Activated T-helper 1 cell treated with Interleukin-2 at 50 U/mL for 16 hours (primary cell): ENCODE data around the gene TMEM38B.

Experiments used
- DNase-seq: peaks from one replicate; pipeline ENCODE4 v3.0.0-alpha.2; 2020; ENCODE audit warnings: low read depth

The TMEM38B gene, protein sequence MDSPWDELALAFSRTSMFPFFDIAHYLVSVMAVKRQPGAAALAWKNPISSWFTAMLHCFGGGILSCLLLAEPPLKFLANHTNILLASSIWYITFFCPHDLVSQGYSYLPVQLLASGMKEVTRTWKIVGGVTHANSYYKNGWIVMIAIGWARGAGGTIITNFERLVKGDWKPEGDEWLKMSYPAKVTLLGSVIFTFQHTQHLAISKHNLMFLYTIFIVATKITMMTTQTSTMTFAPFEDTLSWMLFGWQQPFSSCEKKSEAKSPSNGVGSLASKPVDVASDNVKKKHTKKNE

DNA sequence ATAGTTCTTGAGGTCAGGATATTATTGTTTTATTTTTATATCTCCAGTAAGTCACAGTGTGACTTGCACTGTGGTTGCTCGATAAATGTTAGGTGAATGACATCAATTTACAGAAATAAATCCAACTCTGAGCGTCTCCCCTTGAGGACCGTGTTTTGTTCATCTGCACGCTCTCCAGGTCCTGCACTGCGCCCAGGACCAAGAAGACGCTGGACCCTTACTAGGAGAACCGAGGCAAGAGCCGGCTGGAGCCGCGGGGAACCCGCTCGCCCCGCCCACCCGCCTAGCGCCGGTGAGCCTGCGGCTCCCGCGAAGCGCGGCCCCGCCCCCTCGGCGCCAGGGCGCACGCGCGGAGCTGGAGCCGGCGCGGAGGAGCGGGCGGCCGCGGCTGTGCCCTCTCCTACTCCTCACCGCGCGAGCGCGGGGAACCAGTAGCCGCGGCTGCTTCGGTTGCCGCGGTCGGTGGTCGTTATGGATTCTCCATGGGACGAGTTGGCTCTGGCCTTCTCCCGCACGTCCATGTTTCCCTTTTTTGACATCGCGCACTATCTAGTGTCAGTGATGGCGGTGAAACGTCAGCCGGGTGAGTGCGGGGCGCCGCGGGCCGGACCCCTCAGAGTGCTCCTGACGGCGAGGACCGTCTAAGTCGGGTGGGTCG, at the start of gene TMEM38B:
TMEM38B (plus strand) TSS at position 352 of the 658 bp plus-strand sequence; CDS start at position 472, 120 bp downstream.
- DNase-seq: peak; percentile 68

DNA sequence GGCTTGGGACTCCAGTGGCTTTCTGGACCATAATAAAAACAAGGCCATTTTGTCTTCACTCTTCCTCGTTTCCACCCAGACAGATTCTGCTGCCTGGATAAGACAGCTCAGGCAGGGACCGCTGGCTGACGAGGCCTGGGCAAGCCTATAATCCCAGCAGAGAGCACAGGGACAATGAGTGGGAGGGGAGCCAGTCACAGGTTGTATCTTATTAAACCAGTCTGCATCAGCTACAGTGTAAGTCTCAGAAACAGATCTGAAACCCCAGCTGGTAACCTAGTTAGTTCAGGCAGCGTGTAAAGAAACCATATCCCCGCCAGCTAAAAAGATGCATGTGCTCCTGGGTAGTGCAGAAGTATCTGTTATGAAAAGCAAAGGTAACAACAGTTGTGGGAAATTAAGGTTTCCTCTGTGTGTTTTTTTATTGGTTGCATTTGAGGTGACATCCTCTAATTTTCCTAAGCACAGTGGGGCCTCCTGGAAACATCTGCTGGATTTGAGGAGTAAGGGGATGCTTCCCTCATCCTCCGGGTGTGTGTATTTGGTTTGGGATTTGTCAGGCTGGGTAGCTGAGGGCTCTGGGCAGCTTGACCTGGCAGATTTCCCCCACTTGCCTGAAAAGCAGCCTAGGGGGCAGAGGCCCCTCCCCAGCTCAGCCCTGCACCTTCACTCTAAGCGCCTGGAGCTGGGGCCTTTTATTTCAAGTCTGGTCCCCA, 47.3 kb upstream of the TMEM38B start:
- no peak for DNase-seq

DNA sequence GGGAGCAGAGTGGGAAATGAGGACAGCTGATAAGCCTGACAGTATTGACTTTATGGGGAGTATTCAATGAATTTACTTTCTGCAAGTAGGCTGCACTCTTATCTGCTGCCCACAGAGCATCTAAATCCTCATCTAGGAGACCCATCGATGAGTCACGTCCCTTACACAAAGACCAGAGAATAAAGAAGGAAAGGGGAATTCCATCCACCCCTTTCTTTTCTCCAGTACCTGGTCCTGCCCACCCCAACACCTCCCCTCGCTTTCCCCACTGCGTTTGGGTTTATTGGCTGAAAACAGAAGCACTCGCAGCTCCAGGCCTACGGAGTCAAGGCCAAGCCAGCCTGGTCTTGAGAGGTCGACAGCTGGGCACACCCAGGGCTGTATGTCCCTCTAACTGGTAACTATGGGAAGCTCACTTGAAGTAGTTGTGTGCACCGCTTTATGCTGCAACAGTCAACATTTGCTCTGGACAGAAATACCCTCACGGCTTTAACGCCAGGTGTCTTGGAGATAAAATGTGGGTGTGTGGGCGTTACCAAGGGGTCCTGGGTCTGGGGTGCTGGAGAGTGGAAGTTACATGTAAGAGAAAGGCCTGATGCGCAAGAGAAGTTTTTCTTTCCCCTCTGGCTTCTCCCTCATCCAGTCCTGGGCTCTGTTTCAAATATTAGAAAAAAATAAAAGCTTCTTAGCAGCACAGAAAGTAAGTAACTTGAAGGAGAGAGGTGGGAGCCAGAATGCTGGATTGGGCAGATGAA, 46.6 kb upstream of the TMEM38B start:
- no peak for DNase-seq

DNA sequence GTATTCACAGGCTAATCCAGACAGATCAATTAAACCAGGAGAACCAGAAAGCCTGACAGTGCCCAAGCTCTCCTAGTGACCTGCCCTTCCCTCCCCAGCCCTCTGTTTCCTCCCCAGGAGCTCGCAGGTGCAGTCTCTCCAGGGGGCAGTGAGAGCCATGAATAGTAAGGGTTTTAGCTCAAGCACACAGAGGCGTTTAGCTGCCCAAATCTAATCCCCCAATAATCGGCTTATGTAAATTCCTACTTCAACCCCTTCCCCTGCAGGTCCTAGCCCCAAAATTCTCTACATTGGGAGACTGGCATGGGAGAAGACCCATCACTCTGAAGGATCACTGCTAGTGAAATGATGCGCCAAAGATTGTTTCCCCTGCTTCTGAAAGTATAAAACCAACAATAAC, 42.5 kb upstream of the TMEM38B start:
- DNase-seq: no peak

DNA sequence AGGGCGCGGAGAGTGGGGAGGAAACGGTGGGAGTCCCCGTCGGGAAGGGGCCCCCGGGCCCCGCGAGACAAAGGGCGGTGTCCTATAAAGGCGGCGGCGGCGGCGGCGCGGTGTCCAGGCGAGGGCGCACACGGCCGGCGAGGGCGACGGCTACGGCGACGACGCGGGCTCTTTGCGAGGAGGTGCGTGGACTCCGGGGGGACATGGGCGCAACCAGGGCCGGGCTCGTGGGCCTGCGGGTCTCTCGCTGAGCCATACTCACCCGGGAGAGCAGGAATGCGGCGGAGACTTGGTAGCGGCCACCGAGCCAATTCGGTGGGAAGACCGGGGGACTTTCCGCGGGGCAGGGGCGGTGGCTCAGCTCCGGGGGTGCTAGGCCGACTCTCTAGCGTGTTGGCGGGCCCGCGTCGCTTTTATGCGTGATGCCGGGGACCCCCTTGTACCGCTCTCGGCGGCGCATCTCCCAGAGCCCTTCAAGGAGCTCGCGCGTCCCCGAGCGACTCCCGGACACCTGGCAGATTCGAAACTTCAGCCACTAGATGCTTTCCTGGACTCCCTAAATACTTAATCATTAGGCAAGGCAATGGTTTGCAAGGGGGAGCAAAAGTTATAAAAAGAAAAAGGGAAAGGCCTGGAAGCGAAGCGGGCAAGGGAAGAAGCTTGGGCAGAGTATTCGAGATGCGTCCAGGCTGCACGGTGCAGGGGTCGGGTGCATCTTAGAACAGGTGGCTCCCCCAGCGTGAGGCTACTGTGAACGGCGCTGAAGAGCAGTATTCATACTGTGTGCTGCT, 38.0 kb upstream of the TMEM38B start:
- DNase-seq: no peak

DNA sequence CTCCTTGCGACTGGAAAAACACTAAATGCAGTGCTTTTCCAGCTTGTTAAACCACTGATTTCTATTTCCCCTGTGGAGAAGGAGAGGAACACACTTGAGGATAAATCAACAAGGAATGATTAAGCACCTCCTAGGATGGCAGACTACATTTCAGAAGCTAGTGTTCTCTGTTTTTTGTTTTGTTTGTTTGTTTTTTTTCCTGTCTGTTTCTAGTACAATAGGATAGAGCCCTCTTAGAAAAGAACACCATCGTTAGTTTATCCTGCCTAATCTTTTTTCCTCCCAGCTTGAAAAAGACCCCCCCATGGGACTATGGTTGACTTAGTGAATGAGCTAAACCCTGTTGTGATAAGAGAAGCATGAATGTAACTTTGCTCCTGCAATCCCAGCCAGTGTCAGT, 36.0 kb upstream of the TMEM38B start:
- no peak for DNase-seq

DNA sequence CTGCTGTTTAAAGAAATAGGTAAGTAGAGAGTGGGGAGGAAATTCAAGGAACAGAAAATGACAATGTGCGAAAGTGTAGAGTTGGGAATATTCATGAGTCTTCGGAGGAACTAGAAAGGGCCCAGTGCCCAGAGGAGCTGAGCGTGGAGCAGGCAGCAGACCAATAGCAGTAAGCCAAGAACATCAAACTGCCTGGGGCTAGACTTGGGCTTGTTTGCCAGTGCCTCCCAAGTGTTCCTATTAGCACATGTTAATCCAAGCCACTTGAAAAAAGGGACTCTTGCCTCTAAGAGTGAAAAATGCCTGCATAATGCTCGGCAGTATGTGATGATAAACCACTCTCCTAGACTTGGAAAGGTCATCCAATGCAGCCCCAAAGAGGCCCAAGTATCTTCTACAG, 33.3 kb upstream of the TMEM38B start:
- DNase-seq: no peak

DNA sequence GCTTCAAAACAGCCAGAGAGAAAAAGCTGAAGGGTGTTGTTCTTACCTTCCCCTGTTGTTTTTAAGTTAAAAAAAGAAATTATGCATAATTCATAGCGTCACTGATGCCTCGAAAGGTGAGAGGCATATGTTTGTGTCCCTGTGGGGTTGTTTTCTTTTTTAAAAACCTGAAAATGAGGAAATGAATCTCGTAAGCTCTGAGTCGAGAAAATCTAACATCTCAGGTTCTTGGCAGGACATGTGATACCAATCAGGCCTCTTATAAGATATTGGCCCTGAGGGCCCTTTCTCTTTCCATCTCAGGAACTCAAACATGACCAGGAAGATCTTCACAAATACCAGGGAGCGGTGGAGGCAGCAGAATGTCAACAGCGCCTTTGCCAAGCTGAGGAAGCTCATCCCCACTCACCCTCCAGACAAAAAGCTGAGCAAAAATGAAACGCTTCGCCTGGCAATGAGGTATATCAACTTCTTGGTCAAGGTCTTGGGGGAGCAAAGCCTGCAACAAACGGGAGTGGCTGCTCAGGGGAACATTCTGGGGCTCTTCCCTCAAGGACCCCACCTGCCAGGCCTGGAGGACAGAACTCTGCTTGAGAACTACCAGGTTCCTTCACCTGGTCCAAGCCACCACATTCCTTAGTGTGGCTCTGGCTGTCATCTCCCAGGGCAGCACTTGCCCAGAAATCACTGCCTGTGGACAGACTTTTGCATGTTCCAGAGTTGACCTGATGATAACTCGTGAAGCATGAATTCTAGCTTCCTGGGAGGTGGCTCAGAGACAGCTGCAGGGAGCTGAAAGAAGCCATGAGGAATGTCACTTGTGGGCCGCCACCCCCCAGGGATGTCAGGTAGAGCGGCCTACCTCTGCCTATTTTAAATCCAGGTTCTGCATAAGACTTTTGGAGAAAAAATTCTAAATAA, 31.9 kb upstream of the TMEM38B start, which contains the start of gene TAL2:
TAL2 (plus strand) TSS at position 274 of the 921 bp plus-strand sequence; CDS start at position 314, 40 bp downstream.
- DNase-seq: no peak

DNA sequence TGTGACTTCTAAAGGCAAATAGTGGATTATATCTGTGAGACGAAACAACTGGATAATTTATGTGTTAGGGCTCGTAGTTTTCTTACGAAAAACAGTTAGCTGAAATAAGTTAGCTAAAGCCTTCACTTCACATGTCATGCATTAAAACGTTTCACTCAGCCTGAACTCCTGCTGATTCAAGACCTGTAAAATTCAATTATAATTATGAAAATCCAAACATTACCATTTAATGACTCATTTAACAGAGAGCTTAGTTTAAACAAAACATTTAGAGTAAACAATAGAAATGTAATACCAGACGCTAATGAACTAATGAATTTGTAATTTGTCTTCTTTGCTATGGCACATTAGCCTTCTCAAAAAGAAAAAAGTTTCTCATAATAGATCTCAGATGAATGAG, 30.4 kb upstream of the TMEM38B start:
- DNase-seq: no peak

DNA sequence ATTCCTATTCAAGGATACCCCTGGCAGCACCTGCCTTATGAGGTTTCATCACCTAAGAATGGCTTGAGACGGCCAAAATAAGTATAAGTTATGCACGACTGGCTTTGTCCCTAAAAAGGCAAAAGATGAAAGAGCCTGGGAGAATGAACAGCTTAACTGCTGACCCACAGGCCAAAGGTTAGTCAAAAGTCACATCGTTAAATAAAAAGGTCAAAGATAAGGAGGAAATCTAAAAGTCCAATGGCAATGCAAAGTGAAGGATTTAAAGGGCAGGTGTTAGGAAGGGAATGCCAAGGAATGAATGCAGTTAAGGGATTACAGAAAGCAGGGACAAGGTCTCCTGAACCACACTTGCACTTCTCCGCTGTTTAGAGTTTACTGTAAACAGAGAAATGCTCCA, 26.5 kb upstream of the TMEM38B start:
- DNase-seq: no peak

DNA sequence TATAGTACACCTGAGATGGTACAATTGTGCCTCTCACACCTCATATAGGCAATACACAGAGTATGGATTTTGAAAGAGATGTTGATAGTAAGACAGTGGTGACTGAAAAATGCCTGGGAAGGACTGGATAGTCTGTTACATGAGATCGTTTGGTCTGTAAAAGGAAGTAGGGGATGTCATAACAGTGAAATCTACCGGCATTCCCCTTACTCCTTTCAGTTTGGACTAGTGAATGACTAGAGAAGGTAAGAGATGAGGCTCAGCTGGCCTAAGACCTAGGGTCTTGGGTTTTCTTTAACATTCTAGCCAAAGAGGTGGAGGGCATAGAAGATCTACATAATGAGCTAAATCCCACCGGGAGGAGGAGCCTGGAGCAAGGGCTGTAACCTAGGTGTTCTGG, 24.0 kb upstream of the TMEM38B start:
- DNase-seq: no peak

DNA sequence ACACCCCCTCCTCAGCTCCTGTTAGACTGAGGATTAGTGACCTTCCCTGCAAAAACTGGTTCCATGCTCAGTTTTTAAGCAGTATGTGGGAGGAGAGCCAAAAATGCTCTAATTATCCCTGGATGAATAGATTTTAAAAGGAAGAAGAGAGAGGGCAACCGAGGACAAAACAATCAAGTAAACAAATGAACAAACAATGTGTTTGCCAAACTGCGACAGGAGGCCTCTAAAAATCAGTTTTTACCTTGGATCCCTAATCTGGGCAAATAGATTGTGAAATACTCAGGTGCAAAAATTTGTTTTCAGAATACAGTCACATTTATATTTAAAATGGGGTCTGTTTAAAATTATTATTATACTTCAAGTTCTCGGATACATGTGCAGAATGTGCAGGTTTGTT, 23.6 kb upstream of the TMEM38B start:
- no peak for DNase-seq

DNA sequence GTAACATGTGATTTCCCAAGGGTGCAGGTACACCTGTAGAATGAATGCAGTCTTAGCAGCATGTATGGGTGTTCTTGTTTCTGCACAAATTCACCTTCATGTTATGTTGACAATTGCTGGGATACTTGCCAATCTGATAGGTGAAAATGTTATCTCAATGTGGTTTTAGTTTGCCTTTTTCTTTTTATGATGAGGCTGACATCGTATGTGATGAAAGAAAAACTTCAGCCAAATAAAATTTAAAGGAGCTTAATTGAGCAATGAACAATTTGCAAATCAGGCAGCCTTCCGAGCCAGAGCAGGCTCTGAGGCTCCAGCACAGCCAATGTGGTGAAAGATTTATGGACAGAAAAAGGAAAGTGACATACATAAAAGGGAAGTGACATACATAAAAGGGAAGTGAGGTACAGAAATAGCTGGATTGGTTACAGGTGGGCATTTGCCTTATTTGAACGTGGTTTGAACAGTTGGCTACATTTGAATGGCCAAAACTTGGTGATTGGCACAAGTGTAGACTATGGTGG, 21.6 kb upstream of the TMEM38B start:
- DNase-seq: no peak

DNA sequence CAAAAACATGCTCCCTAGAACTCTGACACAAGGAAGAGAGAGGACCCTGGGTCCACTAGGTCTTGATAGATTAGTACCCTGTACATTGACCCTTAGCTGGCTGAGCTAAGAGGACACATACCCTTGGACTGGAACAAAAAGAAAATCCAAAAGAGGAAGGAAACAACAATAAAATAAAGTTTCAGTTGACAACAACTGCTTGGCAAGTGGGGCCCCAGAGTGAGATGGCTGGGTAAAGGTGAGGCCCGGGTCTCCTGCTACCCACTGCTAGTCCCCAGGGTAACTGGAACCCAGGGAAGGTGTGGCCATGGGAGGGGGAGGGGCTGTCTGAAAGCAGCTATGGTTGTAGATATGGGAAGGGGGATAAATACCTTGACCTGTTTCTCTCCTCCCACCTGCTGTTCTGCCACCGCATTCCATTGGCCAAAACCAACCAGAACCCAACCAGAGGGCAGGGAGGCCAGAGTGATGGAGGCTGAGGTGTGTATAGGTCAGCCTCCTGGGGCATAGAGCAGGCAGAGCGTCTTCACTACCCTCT, 20.4 kb upstream of the TMEM38B start:
- no peak for DNase-seq

DNA sequence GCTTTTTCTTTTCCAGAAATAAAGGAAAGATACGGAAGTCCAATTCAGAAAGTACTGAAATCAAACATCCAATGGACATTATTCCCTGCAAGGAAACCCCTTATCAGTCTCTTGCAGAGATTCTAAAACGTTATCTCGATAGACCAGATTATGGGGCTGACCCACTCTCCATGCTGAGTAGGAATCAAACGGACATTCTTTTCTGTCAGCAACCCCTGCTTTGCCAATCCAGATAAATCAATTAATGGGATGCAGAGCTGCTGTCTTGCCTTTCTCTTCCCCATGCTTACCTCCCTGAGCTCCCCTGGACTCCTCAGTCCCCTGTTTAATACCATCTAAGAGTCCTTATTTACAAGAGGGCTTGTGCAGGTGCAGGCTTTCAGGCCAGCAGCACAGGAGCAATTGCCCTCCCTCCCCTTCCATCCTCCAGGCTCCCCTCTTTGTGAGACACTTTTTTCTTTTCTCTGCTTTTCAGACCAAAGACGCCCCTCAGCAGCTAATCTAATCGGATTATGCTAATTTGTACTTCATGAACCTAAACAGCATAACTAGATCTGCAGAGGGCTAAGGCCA, 17.9 kb upstream of the TMEM38B start:
- DNase-seq: no peak

DNA sequence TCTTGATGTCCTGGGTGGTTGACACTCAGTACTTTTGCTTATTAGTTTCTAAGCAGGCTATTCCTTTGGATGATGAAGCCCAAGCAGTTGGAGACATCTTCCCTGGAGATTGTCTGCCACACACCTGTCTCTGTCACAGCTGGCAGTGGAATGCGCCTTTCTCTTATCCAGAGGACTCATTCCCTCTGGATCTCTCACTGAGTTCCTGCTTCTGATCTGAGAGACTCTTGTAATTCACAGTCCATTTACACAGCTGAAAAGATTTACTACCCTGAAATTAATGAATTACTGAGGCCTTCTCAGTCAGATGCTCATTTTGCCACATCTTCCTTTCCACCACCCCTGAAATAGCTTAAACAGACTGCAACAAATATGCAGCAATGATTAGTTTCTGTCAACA, 16.2 kb upstream of the TMEM38B start:
- no peak for DNase-seq

DNA sequence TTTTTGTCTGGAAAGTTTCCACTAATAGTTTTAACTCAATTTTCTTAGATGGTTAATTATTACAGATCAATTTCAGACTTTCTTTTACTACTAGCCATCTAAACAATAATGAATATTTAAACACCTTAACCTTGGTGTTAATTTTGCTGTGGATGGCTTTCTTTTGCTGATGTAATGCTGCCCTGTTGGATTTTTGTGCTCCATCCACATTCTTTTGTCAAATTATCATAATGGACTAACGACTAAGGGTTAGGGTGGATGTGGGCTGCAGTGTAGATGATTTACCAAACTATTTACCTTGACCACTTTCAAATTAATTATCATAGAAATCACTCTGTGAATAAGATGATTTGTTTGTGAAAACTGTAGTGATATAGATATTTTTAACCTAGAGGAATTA, 15.6 kb upstream of the TMEM38B start:
- DNase-seq: no peak

DNA sequence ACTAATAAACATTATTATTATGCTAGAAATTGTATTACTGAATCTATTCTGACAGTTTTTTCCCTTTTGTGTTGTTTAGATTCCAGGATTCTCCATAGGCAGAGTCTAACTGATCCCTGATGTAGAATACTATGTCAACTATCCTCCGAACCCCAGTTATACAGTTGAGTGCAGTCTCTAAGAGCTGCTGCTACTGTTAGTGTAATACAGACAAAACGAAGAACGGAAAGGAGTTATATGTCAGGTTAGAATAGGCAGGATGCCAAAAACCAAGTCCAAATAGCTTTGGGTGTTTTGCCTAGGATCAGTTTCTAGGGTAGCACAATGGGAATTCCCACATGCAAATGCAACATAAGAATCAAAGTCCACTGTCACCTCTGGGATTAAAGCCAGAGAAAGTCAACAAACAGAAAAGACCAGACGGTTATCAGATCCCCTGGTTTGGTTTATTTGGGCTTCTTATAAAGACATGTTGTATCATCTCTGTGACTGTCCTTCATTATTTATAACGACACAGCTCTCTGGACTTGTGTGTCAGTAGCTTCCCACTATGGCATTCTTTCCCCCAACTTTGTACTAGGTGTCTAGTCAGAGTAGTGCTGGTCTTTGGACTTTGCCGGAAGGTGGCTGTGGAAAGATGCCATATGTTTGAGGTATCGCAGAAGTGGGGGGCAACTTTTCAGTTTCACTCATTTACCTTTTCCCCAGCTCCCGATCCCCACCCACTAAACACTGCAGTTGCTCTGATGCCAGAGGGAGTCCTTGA, 14.9 kb upstream of the TMEM38B start:
- no peak for DNase-seq

DNA sequence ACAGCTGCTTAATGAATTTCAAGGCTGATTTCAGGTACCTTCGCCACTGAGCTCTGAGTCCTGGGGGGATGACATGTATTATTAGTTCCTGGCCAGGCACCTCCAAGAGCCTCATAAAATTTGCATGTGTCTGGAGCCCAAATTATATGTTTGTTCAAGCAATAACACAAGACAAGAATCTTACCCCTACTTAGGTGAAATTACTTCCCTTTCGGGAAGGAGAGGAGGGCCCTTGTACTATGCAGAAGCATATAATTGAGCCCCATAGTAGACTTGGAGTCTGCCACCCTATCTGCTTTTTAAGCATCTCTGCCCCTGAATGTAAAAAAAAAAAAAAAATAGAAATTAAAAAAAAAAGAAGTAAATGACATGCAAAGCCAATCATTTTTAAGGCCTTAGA, 13.0 kb upstream of the TMEM38B start:
- no peak for DNase-seq
